Activated T-cell treated with anti-CD3 and anti-CD28 coated beads, Interleukin-2, amount 50 U/mL, for 4 hours (primary cell): Measurements from ENCODE around the gene ACSM3. TPM values are rescaled to one million over a fixed set of nuclear protein-coding genes. Genes with fewer than 3 reads are reported as not detected.
"Not testable (repeated sequence)": the region's sequence is repeated elsewhere in the genome, so short reads cannot be mapped to it uniquely, and the experiment has no call there.

Experiments
- ATAC-seq, 2 donors: fragments of 200-7000 bp; cut with Tn5 transposase; one replicate each; pipeline ENCODE4 v1.10.0; 2021
- DNase-seq: peaks from one replicate; pipeline ENCODE4 v3.0.0-alpha.2; 2020
- H3K27me3 Mint-ChIP-seq: one replicate; pipeline ENCODE4 v1.8.0; 2021; ENCODE audit warnings: low read depth, mixed read lengths
- H3K36me3 Mint-ChIP-seq: one replicate; pipeline ENCODE4 v1.8.0; 2022; ENCODE audit warnings: mixed read lengths; ENCODE audit not compliant: insufficient read depth
- H3K4me1 Mint-ChIP-seq: one replicate; pipeline ENCODE4 v1.8.0; 2021; ENCODE audit warnings: low read depth, mixed read lengths
- H3K4me3 Mint-ChIP-seq: one replicate; pipeline ENCODE4 v1.8.0; 2021; ENCODE audit warnings: mild to moderate bottlenecking, moderate library complexity, mixed read lengths
- H3K9me3 Mint-ChIP-seq: one replicate; pipeline ENCODE4 v1.8.0; 2021; ENCODE audit warnings: mixed read lengths
- total RNA-seq, 3 donors: library from RNA; stranded (reverse); gene quantifications; one replicate each; pipeline ENCODE4 v1.2.1, GENCODE V29; 2021

Gene ACSM3
- total RNA-seq, 3 donors from 2014 or later, result 4.3 to 5.7 (median 4.6) TPM

DNA sequence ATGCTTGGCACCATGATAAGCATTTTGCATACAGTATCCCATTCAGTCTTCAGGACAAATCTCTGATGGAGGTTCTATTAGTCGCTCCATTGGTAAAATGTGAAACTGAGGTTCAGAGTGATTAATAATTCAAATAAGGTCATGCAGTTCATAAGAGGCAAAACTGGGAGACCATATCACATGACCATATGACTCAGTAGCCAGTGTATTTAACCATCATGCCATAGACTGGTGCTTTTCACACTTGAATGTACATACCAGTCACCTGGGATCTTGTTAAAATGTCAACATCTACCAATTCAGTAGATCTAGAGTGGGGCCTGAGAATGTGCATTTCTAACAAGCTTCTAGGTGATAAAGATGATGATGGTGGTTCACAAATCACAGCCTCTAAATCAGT, 4.3 kb downstream of the ACSM3 start:
- Mint-ChIP-seq H3K4me1 (peaks cover 17% of the 10 kb centered on the region), H3K27me3 (no peaks in the 10 kb centered on the region), H3K9me3 (no peaks in the 10 kb centered on the region), H3K36me3 (peaks cover 1% of the 10 kb centered on the region), H3K4me3 (no peak overlapping the region)
- no peak for ATAC-seq
- DNase-seq, result no peak

DNA sequence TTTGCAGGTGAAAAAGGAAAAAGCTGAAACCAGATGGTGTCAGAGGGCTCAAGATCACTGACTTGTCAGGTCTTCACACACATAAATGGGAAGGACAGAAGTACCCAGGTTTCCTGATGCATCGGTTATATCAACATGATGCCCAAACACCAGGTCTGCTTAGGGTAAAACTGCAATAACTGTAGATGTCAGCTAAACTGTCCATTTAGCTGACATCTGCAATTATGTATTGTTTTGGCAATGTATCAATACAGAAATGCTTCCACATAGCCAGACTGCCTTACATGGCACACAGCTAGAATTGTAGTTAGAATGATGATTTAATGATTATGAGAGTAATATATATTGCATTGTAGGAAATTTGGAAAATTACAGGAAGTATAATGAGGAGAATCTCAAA, 5.0 kb downstream of the ACSM3 start:
- Mint-ChIP-seq H3K27me3 (no peaks in the 10 kb centered on the region), H3K4me3 (no peak overlapping the region), H3K36me3 (peaks cover 1% of the 10 kb centered on the region), H3K4me1 (peaks cover 10% of the 10 kb centered on the region), H3K9me3 (no peaks in the 10 kb centered on the region)
- ATAC-seq (no peak), DNase-seq (no peak)

DNA sequence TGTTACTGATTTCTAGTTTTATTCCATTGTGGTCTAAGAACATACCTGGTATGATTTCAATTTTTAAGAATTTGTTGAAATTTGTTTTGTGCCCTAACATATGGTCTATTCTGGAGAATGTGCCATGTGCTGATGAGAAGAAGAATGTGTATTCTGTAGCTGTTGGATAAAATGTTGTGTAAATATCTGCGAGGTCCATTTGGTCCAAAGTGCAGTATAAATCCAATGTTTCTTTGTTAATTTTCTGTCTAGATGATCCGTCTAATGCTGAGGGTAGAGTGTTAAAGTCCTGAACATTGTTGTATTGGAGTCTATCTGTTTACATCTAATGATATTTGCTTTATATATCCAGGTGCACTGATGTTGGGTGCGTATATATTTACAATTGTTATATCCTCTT, 9.9 kb downstream of the ACSM3 start:
- Mint-ChIP-seq H3K4me1 (no peaks in the 10 kb centered on the region), H3K36me3 (peaks cover 9% of the 10 kb centered on the region), H3K27me3 (no peaks in the 10 kb centered on the region), H3K4me3 (no peak overlapping the region), H3K9me3 (no peaks in the 10 kb centered on the region)
- no peak for ATAC-seq
- DNase-seq, result no peak

DNA sequence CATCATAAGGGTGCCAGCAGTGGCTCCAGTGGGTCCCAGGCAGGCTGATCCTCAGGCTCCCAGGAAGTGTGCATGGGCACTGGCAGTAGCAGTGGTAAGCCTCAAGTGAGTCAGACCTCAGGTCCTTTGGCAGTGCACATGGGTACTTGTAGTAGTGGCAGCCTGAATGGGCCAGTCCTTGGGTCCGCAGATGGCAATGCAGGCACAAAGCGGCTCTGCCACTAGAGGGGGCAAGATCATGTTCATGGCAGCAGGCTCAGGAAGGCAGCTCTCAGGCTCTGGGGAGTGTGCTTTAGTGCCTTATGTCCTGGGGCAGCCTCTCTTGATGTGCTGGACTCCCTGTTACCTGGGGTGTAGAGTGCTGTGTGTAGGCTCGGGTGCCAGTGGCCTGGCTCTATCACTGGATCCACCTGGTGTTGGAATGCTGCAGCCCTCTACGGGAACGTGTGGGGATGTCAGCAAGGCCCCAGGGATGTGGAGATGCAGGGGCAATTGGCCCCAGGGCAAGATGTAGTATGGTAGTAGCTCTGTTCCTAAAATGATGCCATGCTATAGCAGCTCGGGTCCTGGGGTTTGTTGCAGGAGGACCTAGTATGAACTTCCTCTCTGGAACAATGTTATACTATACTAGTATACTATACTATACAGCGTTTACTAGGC, 11.0 kb downstream of the ACSM3 start:
- DNase-seq (peak; percentile 43), ATAC-seq (peak; percentile 43 to 67)
- Mint-ChIP-seq H3K36me3 (peaks cover 9% of the 10 kb centered on the region), H3K4me3 (no peak overlapping the region), H3K9me3 (no peaks in the 10 kb centered on the region), H3K27me3 (no peaks in the 10 kb centered on the region), H3K4me1 (no peaks in the 10 kb centered on the region)

DNA sequence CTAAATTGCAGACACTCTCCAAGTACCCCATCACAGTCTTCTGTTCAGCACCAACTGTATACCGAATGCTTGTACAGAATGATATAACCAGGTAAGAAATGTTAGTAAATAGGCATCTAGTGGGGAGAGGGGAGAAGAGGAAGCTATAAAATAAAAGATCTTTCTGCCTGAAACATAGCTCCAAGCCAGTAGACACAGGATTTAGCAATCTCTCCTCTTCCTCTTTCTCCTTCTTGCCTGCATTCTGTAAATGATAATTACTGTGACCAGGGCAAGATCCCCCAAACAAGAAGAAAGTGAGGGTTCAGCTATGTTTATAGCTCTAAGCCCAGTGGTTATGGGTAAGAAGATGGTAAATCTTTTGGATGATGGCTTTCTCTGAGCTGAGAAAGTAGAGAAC, 17.9 kb downstream of the ACSM3 start:
- peaks cover 9% of the 10 kb centered on the region for H3K36me3 Mint-ChIP-seq
- no peak for ATAC-seq
- no peak for DNase-seq
- H3K27me3 Mint-ChIP-seq, result no peaks in the 10 kb centered on the region
- H3K4me3 Mint-ChIP-seq, result no peak overlapping the region
- H3K9me3 Mint-ChIP-seq, result no peaks in the 10 kb centered on the region
- H3K4me1 Mint-ChIP-seq, result no peaks in the 10 kb centered on the region

DNA sequence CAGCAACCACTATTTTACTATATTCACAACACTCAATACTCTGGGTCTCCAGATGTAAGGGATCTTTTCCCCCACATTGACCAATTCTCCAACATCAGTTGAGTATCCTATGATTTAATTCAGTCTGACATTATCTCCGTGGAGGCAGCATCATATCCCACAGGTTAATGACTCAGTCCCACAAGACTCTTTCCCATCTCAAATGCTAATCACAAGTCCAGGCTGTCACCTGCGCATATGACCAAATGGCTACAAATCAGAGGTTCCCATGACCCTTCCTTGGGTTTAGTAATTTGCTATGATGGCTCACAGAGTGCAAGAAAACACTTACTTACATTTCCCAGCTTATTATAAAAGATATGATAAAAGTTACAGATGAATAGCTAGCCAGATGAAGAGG, 18.7 kb downstream of the ACSM3 start:
- Mint-ChIP-seq H3K9me3 (no peaks in the 10 kb centered on the region), H3K4me1 (no peaks in the 10 kb centered on the region), H3K4me3 (no peak overlapping the region), H3K27me3 (no peaks in the 10 kb centered on the region), H3K36me3 (peaks cover 7% of the 10 kb centered on the region)
- ATAC-seq (no peak), DNase-seq (no peak)

DNA sequence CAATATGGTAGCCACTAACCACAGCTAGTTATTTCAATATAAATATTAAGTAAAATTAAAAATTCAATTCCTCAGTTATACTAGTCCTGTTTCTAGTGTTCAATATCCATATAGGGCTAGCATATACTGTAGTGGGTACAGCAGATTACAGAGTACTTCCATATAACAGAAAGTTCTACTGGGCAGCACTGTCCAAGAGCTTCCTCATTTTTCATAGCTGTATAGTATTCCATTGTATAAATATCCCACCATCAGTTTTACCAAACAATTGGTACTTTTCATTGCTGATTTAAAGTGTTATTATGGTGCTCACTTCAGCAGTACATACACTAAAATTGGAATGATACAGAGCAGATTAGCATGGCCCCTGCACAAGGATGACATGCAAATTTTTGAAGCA, 20.4 kb downstream of the ACSM3 start:
- H3K36me3 Mint-ChIP-seq, result peaks cover 4% of the 10 kb centered on the region
- H3K27me3 Mint-ChIP-seq, result no peaks in the 10 kb centered on the region
- H3K4me3 Mint-ChIP-seq, result no peak overlapping the region
- H3K4me1 Mint-ChIP-seq, result no peaks in the 10 kb centered on the region
- DNase-seq (no peak), ATAC-seq (no peak)
- H3K9me3 Mint-ChIP-seq, result no peaks in the 10 kb centered on the region

DNA sequence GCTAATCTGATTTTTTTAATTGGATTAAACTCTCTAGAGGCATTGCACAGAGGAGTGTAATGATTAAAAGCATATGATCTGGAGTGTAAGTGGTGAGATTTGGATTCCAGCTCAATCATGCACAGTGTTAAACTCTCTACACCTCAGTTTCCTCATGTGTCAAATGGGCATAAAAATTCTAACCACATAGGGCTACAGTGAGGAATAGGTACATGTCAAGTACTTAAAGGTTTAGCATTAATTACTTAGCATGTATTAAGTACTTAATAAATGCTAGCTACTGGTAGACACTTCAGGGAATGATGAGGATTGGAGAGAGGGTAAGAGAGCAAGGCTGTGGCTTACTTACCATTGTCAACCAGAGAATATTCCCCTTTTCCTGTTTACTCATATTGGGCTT, 25.3 kb downstream of the ACSM3 start:
- ATAC-seq, result no peak
- no peak overlapping the region for H3K4me3 Mint-ChIP-seq
- DNase-seq, result no peak
- no peaks in the 10 kb centered on the region for H3K4me1 Mint-ChIP-seq
- H3K36me3 Mint-ChIP-seq, result no peaks in the 10 kb centered on the region
- H3K9me3 Mint-ChIP-seq, result no peaks in the 10 kb centered on the region
- H3K27me3 Mint-ChIP-seq, result no peaks in the 10 kb centered on the region

DNA sequence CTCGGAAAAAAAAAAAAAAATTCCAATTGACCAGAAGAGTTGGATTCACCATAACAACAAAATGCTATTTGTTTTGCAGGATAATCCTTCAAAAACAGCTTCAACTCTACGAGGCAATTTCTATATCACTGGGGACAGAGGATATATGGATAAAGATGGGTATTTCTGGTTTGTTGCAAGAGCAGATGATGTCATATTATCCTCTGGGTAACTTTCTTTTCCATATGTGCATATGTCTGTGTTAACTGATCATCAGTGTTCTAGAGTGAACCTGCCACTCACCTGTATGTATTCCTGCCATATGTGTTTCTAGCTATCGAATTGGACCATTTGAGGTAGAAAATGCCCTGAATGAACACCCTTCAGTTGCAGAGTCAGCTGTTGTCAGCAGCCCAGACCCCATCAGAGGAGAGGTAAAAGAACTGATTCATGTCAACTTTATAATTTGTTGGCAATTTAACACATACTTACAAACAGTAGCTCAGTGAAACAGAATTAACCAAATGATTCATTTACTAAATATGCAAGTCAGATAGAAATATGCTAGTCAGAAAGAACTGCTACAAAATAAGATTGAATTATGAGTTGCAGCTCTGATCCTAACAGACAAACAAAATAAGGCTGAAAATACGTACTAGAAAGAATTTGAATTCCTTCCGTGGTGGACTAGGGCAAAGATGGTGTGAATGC, 28.3 kb downstream of the ACSM3 start:
- no peak for ATAC-seq
- Mint-ChIP-seq H3K9me3 (no peaks in the 10 kb centered on the region), H3K27me3 (no peaks in the 10 kb centered on the region), H3K4me3 (no peak overlapping the region), H3K36me3 (no peaks in the 10 kb centered on the region), H3K4me1 (no peaks in the 10 kb centered on the region)
- DNase-seq, result no peak

DNA sequence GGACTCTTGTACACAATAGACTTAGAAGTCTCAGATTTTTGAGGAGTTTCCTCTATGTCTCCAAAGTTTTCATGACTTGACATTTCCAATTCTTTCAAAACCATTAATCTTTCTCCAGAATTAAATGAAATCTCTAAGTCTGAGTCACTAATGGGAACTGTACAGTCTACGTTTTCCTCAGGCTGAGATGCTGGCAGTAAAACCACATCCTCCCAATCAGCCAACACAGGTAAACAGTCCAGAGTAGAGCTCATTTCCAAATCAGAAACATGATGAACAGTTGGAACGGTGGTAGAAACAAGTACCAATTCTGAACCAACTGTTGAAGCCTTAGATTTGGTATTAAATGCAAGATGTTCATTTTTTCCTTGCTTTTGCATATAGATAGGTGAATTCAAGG, 34.5 kb downstream of the ACSM3 start:
- DNase-seq (no peak), ATAC-seq (no peak)
- no peaks in the 10 kb centered on the region for H3K36me3 Mint-ChIP-seq
- H3K4me1 Mint-ChIP-seq, result peaks cover 16% of the 10 kb centered on the region
- no peaks in the 10 kb centered on the region for H3K27me3 Mint-ChIP-seq
- no peak overlapping the region for H3K4me3 Mint-ChIP-seq
- no peaks in the 10 kb centered on the region for H3K9me3 Mint-ChIP-seq

DNA sequence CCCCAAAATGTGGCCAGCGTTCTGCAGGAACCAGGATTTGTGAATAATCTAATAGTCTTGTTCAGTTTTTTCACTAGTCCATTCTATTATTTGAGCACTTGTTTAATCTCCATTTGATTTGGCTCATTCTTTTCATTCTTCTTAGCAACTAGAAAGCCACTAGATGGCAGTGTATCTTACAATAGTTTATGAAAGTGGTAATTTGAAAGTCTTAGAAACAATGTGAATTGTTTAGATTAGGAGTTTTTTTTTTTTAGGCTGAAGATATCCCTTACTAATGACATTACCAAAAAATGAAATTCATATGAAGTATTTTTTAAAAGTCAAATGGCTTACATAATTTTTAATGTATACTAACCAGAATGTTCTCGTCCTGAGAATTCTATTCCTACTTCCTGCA, 35.8 kb downstream of the ACSM3 start:
- DNase-seq (no peak), ATAC-seq (no peak)
- H3K36me3 Mint-ChIP-seq, result no peaks in the 10 kb centered on the region
- H3K9me3 Mint-ChIP-seq, result no peaks in the 10 kb centered on the region
- no peak overlapping the region for H3K4me3 Mint-ChIP-seq
- peaks cover 16% of the 10 kb centered on the region for H3K4me1 Mint-ChIP-seq
- H3K27me3 Mint-ChIP-seq, result no peaks in the 10 kb centered on the region

DNA sequence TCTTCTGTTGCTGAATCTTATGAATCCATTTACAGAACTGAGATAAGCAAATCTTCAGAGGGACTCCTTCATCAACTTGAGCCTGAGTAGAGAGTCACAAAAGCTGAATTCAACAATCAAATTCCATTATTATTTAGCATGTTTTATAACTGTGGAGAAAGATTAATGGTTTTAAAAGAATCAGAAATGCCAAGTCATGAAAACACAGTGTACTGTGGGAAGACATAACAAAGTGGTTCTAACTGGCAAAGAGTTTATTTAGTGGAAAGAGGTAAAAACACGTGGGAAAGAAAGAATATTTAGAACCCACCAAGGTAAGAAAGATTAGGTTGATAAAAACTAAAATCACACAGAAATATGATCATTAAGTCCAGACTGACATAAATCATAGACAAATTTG, 37.5 kb downstream of the ACSM3 start:
- H3K27me3 Mint-ChIP-seq, result no peaks in the 10 kb centered on the region
- H3K4me1 Mint-ChIP-seq, result peaks cover 16% of the 10 kb centered on the region

DNA sequence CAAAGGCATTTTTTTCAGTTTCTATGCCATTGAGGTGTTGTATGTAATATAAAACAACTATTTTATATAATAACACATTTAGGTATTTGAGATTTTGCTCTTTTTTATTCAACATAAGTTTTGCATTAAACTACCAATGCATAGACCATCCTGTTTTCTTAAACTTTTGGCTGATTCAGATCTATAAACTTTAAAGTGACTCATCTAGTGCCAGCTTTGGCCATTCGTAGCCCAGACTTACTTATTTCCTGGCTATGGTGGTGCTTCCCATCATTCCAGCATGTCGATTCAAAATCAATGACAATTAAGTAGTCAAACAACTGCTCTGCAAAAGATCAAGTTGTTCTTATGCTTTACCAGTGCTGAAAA, 39.4 kb downstream of the ACSM3 start:
- H3K27me3 Mint-ChIP-seq, result no peaks in the 10 kb centered on the region
- DNase-seq, result no peak
- no peak overlapping the region for H3K4me3 Mint-ChIP-seq
- H3K36me3 Mint-ChIP-seq, result no peaks in the 10 kb centered on the region
- H3K4me1 Mint-ChIP-seq, result peaks cover 19% of the 10 kb centered on the region
- no peak for ATAC-seq
- no peaks in the 10 kb centered on the region for H3K9me3 Mint-ChIP-seq

More for the DNA sequence above, 37.5 kb downstream of the ACSM3 start:
- H3K4me3 Mint-ChIP-seq, result no peak overlapping the region
- ATAC-seq, result no peak
- DNase-seq, result no peak
- no peaks in the 10 kb centered on the region for H3K36me3 Mint-ChIP-seq
- no peaks in the 10 kb centered on the region for H3K9me3 Mint-ChIP-seq

DNA sequence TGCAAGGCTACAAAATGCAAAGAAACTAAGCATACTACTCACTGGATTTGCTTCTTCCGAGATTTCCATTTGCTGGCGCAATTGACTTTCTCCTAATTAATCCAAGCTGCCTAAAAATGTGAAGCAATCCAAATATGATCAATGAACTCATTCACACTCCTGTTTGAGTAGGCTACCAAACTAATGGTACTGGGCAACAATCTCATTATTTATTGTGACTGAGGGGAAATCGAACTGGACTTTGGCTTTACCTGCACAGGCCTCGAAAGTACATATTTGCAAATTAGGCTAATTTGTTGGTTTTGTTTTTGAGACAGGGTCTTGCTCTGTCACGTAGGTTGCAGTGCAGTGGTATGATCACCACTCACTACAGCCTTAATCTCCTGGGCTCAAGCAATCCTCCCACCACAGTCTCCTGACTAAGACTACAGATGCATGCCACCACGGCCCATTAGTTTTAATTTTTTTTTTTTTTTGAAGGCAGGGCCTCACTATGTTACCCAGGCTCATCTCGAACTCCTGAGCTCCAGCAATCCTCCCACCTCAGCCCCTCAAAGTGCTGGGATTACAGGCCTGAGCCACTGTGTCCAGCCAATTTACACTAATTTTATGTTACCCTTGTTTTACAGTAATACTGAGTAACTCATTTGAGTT, 39.9 kb downstream of the ACSM3 start:
- ATAC-seq, result no peak
- no peaks in the 10 kb centered on the region for H3K27me3 Mint-ChIP-seq
- no peak for DNase-seq
- H3K4me1 Mint-ChIP-seq, result peaks cover 15% of the 10 kb centered on the region
- H3K4me3 Mint-ChIP-seq, result no peak overlapping the region
- H3K36me3 Mint-ChIP-seq, result no peaks in the 10 kb centered on the region
- H3K9me3 Mint-ChIP-seq, result no peaks in the 10 kb centered on the region

DNA sequence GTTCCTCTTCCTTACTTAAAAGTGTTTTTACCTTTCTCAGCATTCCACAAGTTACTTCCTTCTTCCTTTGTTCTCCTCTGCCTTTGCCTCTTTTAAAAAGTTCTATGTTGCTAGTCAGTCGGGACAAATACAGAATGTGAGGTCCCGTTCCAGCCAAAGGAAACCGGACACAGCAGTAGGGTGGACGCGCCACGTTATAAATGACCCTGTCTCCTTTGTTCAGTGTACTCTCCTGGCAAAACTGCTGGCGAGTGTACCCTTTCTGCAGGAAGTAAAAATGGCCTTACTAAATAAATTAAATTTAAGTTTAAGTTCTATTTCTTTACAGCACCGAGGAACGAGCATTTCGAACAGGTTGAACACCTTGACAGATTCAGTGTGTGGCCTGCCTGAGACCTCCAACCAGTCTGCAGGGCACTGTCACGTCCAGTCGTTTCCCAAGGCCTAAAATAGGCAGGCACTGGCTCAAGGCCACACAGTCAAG, 41.9 kb downstream of the ACSM3 start:
- H3K4me1 Mint-ChIP-seq, H3K9me3 Mint-ChIP-seq, H3K27me3 Mint-ChIP-seq, DNase-seq, ATAC-seq, H3K36me3 Mint-ChIP-seq: not testable (repeated sequence)
- peak overlapping the region; percentile 99 for H3K4me3 Mint-ChIP-seq
